HEK293 (cell line): ENCODE measurements around the gene TPRA1.

Experiments used
- CTCF ChIA-PET: fragments of 350-600 bp; formaldehyde crosslinking; extraction: SDS; loops from one replicate; lab custom pipeline; 2021; ENCODE audit warnings: antibody characterized with exemption; lab: Yijun Ruan, JAX
- POLR2A ChIA-PET: fragments of 300-600 bp; formaldehyde crosslinking; extraction: SDS; loops from one replicate; lab custom pipeline; 2020; ENCODE audit warnings: antibody characterized with exemption, inconsistent platforms; lab: Yijun Ruan, JAX
- H3K27ac ChIP-seq: fragments of 200-500 bp; sonication (Bioruptor generic); 2 replicates; pipeline ENCODE4 v1.5.1; 2014; ENCODE audit warnings: low read depth, low read length, control low read depth, inconsistent platforms; ENCODE audit errors: extremely low read depth
- H3K36me3 ChIP-seq, 2 experiments: fragments of 200-500 bp in 1 of 2; sonication (Bioruptor generic) in 1 of 2; 1 replicate in 1 of 2; 2 replicates in 1 of 2; pipeline ENCODE4 v1.5.1; 2014 to 2017; ENCODE audit warnings: inconsistent platforms in 2 of 2, low read length in 2 of 2; ENCODE audit not compliant: control insufficient read depth in 2 of 2, insufficient read depth in 1 of 2
- H3K4me1 ChIP-seq: fragments of 200-500 bp; sonication (Bioruptor generic); 2 replicates; pipeline ENCODE4 v1.5.1; 2014; ENCODE audit warnings: mild to moderate bottlenecking, low read length, inconsistent platforms; ENCODE audit not compliant: control insufficient read depth, insufficient read depth
- H3K4me3 ChIP-seq: 2 replicates; pipeline ENCODE4 v1.5.1; 2011; ENCODE audit warnings: low read depth, mild to moderate bottlenecking, control low read depth, low read length, moderate library complexity
- H3K9me3 ChIP-seq: fragments of 200-500 bp; sonication (Bioruptor generic); 2 replicates; pipeline ENCODE4 v1.5.1; 2014; ENCODE audit warnings: low read depth, low read length, inconsistent platforms; ENCODE audit not compliant: control insufficient read depth, insufficient read depth
- EGR2 ChIP-seq: fragments of 450-650 bp; formaldehyde crosslinking; IDR thresholded peaks from 2 replicates; pipeline ENCODE4 v1.5.1; 2016; ENCODE audit warnings: low read depth, missing biosample characterization, missing genetic modification characterization
- KLF1 ChIP-seq: fragments of 450-650 bp; formaldehyde crosslinking; IDR thresholded peaks from 2 replicates; pipeline ENCODE4 v1.5.1; 2016; ENCODE audit warnings: missing biosample characterization, missing genetic modification characterization
- KLF17 ChIP-seq: fragments of 450-650 bp; formaldehyde crosslinking; IDR thresholded peaks from 2 replicates; pipeline ENCODE4 v1.5.1; 2016; ENCODE audit warnings: missing biosample characterization, missing genetic modification characterization
- MZF1 ChIP-seq: fragments of 450-650 bp; formaldehyde crosslinking; IDR thresholded peaks from 2 replicates; pipeline ENCODE4 v1.5.1; 2017; ENCODE audit warnings: missing biosample characterization, missing genetic modification characterization, borderline replicate concordance
- REPIN1 ChIP-seq: fragments of 450-650 bp; formaldehyde crosslinking; IDR thresholded peaks from 2 replicates; pipeline ENCODE4 v1.5.1; 2017; ENCODE audit warnings: missing biosample characterization, missing genetic modification characterization, low read depth
- SP3 ChIP-seq: fragments of 450-650 bp; formaldehyde crosslinking; IDR thresholded peaks from 2 replicates; pipeline ENCODE4 v1.5.1; 2016; ENCODE audit warnings: missing biosample characterization, missing genetic modification characterization
- SP7 ChIP-seq: fragments of 450-650 bp; formaldehyde crosslinking; IDR thresholded peaks from 2 replicates; pipeline ENCODE4 v1.5.1; 2016; ENCODE audit warnings: missing biosample characterization, missing genetic modification characterization
- ZBTB48 ChIP-seq: fragments of 450-650 bp; formaldehyde crosslinking; IDR thresholded peaks from 2 replicates; pipeline ENCODE4 v1.5.1; 2016; ENCODE audit warnings: missing biosample characterization, missing genetic modification characterization
- ZBTB8A ChIP-seq: fragments of 450-650 bp; formaldehyde crosslinking; IDR thresholded peaks from 2 replicates; pipeline ENCODE4 v1.5.1; 2016; ENCODE audit warnings: missing biosample characterization, missing genetic modification characterization
- ZEB2 ChIP-seq: fragments of 450-650 bp; formaldehyde crosslinking; IDR thresholded peaks from 2 replicates; pipeline ENCODE4 v1.5.1; 2016; ENCODE audit warnings: missing biosample characterization, missing genetic modification characterization
- ZNF214 ChIP-seq: fragments of 450-650 bp; formaldehyde crosslinking; IDR thresholded peaks from 2 replicates; pipeline ENCODE4 v1.5.1; 2017; ENCODE audit warnings: missing biosample characterization, mild to moderate bottlenecking, missing genetic modification characterization, borderline replicate concordance
- ZNF354C ChIP-seq: fragments of 450-650 bp; formaldehyde crosslinking; IDR thresholded peaks from 2 replicates; pipeline ENCODE4 v1.5.1; 2016; ENCODE audit warnings: missing biosample characterization, missing genetic modification characterization, low read depth, borderline replicate concordance
- ZNF514 ChIP-seq: fragments of 450-650 bp; formaldehyde crosslinking; IDR thresholded peaks from 2 replicates; pipeline ENCODE4 v1.5.1; 2016; ENCODE audit warnings: missing biosample characterization, missing genetic modification characterization
- ZNF561 ChIP-seq: fragments of 450-650 bp; IDR thresholded peaks from 2 replicates; pipeline ENCODE4 v1.5.1; 2018; ENCODE audit warnings: missing biosample characterization, missing genetic modification characterization, borderline replicate concordance
- ZNF623 ChIP-seq: fragments of 450-650 bp; formaldehyde crosslinking; IDR thresholded peaks from 2 replicates; pipeline ENCODE4 v1.5.1; 2016; ENCODE audit warnings: missing biosample characterization, missing genetic modification characterization
- ZSCAN16 ChIP-seq: fragments of 450-650 bp; formaldehyde crosslinking; IDR thresholded peaks from 2 replicates; pipeline ENCODE4 v1.5.1; 2016; ENCODE audit warnings: missing biosample characterization, missing genetic modification characterization
- TF ChIP-seq, protein P1 (sequence below): fragments of 450-650 bp; formaldehyde crosslinking; IDR thresholded peaks from 2 replicates; pipeline ENCODE4 v1.5.1; 2016; ENCODE audit warnings: missing biosample characterization, missing genetic modification characterization

Gene TPRA1

DNA sequence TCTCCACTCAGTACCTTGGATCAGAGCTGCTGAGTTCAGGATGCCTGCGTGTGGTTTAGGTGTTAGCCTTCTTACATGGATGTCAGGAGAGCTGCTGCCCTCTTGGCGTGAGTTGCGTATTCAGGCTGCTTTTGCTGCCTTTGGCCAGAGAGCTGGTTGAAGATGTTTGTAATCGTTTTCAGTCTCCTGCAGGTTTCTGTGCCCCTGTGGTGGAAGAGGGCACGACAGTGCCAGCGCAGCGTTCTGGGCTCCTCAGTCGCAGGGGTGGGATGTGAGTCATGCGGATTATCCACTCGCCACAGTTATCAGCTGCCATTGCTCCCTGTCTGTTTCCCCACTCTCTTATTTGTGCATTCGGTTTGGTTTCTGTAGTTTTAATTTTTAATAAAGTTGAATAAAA is 31.5 kb upstream of the TPRA1 start (continued):
- TF ChIP-seq, protein P1, sequence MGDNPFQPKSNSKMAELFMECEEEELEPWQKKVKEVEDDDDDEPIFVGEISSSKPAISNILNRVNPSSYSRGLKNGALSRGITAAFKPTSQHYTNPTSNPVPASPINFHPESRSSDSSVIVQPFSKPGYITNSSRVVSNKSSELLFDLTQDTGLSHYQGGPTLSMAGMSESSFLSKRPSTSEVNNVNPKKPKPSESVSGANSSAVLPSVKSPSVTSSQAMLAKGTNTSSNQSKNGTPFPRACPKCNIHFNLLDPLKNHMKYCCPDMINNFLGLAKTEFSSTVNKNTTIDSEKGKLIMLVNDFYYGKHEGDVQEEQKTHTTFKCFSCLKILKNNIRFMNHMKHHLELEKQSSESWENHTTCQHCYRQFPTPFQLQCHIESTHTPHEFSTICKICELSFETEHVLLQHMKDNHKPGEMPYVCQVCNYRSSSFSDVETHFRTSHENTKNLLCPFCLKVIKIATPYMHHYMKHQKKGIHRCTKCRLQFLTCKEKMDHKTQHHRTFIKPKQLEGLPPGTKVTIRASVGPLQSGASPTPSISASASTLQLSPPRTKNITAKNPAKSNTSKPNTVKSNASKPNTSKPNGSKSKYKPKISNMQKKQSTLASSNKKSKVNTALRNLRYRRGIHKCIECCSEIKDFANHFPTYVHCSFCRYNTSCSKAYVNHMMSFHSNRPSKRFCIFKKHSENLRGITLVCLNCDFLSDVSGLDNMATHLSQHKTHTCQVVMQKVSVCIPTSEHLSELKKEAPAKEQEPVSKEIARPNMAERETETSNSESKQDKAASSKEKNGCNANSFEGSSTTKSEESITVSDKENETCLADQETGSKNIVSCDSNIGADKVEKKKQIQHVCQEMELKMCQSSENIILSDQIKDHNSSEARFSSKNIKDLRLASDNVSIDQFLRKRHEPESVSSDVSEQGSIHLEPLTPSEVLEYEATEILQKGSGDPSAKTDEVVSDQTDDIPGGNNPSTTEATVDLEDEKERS (tag by site-specific recombination): no peak

GRCh38 chr3:127620637-127621375 is 30.3 kb upstream of the TPRA1 start:
- H3K4me1 ChIP-seq: no peaks in the 10 kb centered on the region
- no peaks in the 10 kb centered on the region for H3K9me3 ChIP-seq
- no peak for TF ChIP-seq ZSCAN16
- CTCF ChIA-PET: interaction anchor here (0.9 kb wide), 1 partner anchor 46 kb away, joined by 3 read pairs; no protein-coding TSS in a partner anchor
- H3K36me3 ChIP-seq: peaks cover 6 to 75% of the 10 kb centered on the region in 2 experiments; a peak in 2 of 3 replicates
- H3K4me3 ChIP-seq: no peak overlapping the region
- no peak overlapping the region for H3K27ac ChIP-seq
- POLR2A ChIA-PET: no interaction called here

GRCh38 chr3:127618891-127619290 is 28.4 kb upstream of the TPRA1 start:
- Histone ChIP-seq H3K4me3 (no peak overlapping the region), H3K27ac (no peak overlapping the region), H3K36me3 (peaks cover 6 to 94% of the 10 kb centered on the region in 2 experiments; a peak in 2 of 3 replicates), H3K9me3 (no peaks in the 10 kb centered on the region), H3K4me1 (no peaks in the 10 kb centered on the region)
- TF ChIP-seq REPIN1 (no peak), ZNF561 (no peak), ZNF623 (tag by site-specific recombination) (no peak), ZEB2 (tag by site-specific recombination) (no peak), MZF1 (tag by site-specific recombination) (no peak), SP3 (tag by site-specific recombination) (no peak), KLF1 (tag by site-specific recombination) (no peak), ZNF514 (no peak), ZBTB48 (tag by site-specific recombination) (no peak), ZNF214 (tag by site-specific recombination) (no peak), KLF17 (tag by site-specific recombination) (no peak), SP7 (tag by site-specific recombination) (no peak), ZNF354C (tag by site-specific recombination) (no peak), ZBTB8A (no peak), EGR2 (tag by site-specific recombination) (no peak)
- ChIA-PET CTCF (no interaction called here), POLR2A (no interaction called here)
